Stimulated activated CD4-positive, alpha-beta T cell treated with anti-CD3 and anti-CD28 coated beads, Interleukin-15, amount 100 ng/mL, for 24 hours (primary cell): ENCODE data around the gene WNT8A.

Experiments used
- DNase-seq: peaks from one replicate; pipeline ENCODE4 v3.0.0-alpha.2; 2020

Gene WNT8A

DNA sequence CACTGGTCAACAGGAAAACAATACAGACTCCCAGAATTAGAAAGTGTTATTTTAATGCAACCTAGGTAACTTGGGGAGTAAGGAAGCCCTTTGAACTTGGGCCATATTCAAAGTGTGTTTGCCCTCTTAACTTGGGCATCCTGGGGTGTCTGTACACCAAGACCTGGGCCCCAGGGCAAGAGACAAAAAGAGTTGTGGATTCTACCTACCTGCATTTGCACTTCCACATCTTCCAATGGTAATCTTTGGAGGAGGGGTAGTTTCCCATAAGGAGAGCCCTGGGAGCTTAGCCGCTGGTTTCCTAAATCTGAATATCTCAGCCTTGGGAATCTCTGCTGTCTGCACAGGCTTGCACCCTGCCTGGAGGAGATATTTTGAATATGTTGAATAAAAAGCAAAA, 8.5 kb downstream of the WNT8A start:
- DNase-seq = no peak

DNA sequence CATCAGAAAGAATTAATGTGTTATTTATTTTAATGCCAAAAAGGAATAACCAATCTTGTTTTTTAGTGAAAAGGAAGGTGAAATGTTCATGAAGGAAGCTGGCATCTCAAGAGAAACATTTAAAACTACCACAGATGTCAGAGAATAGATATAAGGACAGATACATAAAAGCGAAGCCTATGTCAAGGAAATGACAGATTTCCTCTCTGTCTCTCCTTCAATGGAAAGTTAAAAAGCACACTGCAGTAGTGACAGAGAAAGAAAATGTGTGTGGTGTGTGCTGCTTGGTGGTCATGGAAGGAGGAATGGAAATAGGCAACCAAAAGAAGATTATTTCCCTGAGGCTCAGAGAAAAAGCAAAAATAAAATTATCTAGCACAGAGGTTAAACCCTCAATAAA, 9.2 kb downstream of the WNT8A start:
- DNase-seq = no peak

DNA sequence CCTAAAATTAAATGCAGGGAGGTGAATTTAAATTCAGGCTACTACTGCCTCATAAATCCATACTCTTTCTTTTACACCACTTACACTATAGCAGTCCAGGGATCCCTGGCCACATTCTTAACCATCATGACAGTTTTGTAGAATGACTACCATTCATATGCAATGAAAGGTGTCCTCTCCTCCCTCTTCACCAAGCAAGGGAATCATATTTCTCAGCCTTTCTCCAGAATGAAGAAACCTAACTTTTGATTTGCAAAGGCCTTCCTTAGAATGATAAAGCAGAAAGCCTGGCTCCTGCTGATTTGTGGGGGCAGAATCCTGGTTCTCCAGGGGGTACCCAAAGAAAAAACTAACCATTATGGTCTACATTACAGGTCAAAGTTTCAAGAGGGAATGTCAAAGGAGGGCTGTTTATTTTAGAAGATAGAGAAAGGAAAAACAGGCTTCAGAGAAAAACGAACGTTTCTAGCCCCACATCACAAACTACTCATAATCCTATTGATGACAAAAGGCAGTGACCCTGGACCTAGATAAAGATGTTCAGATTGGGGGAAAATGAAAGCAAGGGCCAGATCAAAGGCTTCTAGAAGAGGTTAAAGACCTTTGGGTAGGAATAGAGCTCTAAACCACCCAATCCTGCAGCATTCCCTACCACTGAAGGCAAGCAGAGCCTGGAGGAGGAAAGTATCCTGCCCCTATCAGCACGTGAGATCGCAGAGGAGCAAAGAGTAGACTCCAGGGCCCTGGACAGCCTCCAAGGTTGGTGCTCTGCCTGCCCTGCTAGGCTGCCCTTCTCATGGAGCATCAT, 11.5 kb downstream of the WNT8A start:
- no peak for DNase-seq

DNA sequence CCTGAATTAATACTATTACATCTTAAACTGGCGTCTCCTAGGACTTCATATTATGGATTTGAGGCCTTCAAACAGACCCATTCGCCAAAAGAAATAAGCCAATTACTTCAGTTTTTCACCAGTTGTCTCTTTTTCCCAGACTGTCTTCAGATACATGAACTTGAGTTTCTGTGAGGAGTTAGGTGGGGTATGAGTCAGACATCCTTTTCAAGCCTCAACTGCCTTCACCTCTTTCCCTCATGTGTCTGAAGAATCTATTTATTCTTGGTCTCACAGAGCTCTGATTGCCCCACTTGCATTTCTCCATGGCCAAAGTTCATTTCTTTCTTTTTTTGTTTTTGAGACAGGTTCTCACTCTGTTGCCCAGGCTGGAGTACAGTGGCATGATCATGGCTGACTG, 12.5 kb downstream of the WNT8A start:
- no peak for DNase-seq

DNA sequence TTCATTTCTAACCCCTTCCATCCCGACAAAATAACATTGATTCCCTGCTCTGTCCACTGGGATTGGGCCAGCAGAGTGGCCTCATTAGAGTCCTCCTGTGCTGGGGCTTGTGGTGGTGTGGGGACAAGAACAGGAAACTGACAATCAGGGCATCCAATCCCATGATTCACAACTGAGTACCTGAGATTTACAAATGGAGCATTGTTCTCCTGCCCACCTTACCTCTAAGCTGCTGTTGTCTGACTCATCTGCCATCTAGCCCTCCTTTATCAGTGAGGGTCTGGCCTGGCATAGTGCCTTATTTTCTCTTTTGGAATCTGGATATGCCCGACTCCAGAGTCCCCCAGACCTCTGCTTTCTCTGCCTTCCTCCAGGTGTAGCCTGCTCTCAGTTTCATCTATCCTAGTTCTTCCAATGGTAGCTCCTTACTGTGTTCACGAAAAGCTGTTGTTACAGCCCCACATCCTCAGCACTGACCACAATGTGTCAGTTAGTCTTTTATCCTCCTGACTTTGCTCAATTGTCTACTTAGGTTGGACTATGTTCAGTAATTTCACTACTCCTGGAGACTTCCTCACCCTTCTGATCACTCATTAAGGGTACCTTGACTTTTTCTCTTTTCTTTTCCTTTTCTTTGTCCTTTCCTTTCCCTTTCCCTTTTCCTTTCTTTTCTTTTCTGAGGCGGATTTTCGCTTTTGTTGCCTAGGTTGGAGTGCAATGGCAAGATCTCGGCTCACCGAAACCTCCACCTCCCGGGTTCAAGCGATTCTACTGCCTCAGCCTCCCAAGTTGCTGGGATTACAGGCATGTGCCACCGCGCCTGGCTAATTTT, 13.4 kb downstream of the WNT8A start:
- no peak for DNase-seq

DNA sequence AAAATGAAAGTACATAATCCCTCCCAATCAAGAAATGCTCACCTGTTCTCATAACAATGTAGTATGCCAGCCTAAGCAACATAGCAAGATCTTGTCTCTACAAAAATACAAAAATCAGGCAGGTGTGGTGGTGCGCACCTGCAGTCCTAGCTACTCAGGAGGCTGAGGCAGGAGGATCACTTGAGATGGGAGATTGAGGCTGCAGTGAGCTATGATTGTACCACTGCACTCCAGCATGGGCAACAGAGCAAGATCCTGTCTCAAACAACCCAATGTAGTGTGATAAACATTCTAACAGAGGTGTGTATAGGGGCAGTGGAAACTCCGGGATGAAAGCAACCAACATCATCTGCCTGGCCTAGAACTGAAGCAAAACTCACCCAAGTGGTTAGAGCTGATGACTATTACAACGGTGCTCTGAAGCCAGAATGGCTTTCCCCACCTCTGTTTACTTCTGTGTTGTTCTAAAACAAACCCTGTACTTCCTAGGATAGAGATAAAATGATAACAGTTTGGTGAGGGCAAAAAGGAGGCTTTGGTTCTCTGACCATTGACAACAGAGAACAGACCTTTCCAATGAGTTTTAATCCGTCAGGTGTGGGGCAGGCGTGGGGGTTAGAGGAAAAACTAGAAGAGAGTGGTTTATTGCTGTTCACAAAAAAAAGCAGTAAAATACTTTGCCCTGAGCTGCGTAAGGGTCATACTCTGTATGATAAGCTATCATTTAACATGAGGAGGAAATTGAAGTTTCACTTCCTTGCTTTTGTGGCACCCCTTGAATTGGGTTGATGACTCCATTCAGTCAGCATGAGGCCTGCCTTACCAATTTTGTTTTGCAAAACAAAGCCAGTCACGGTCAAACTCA, 18.9 kb downstream of the WNT8A start:
- no peak for DNase-seq

DNA sequence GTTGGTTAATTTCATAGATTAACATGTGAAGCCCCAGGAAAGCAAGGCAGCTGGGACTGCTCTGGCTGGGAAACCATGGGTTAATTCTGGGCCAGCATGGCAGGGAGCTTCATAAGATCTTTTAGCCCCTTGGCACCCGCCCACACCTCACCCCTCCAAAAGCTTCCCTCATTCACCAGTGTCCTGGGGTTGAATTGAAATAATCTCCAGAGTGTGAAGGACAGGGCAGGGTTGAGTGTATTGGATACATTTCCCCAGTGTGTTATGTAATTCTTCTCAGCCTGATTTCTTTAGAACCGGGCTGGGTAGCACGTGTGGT, 19.4 kb downstream of the WNT8A start:
- DNase-seq = no peak

DNA sequence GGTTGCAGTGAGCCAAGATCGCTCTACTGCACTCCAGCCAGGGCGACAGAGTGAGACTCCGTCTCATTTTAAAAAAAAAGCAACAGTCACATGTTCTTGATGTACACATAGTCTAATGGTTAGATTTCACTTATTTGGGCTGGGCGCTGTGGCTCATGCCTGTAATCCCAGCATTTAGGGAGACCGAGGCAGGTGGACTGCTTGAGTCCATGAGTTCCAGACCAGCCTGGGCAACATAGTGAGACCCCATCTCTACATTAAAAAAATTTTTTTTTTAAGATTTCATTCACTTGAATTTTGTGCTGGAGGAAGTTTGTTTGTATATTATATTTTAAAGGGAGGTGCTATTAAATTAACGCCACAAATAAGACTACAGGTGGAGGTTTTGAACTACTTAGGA, 21.9 kb downstream of the WNT8A start:
- DNase-seq = no peak

DNA sequence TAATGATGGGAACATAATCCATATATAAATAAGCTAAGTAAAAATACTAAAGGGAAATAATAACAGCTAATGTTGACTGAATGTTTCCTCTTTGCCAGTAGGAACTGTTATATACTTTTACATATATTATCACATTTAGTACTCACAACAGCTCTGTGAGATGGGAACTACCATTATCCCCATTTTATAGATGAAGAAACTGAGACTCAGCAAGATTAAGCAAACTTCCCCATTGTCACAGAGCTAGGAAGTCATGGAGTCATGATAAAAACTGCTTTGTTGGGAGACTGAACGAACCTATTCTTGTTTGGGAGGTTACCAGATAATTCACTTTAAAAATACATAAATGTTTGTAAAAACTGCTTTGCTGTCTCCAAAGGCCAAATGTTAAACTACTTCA, 23.4 kb downstream of the WNT8A start:
- no peak for DNase-seq

DNA sequence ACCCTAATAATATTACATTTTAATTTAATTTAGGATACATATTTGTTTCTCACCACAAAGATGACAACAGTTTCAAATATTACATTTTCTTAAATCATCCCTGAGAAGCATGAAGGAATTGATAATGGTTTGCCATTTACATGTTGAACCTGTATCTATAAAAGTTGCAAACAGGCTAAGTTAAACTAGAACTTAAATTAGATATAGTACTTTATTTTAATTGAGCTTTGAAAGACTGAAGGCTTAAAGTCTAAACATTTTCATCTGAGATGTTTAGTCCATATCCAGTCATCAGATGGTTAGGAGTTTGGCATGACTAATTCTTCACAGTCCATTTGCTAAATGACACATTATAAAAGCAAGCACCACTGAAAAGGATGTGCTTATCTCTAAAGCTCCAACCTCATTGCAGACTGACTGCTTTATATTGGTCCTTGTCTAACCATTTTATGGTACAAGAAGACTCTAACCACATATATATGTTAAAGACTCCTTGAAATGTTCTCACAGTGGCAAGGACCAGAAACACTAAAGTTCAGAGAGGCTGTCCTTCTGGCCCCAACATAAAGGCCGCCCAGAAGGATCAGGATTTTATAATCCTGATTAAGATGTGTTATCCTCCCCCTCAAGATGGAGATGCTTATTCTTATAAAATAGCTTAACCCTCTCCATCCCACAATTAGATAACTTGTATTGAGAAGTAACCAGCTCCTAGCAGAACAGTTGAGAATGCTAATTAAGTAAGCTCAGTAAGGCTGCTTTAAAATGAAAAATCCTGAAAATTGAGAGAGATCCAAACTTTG, 25.8 kb downstream of the WNT8A start:
- DNase-seq = no peak

DNA sequence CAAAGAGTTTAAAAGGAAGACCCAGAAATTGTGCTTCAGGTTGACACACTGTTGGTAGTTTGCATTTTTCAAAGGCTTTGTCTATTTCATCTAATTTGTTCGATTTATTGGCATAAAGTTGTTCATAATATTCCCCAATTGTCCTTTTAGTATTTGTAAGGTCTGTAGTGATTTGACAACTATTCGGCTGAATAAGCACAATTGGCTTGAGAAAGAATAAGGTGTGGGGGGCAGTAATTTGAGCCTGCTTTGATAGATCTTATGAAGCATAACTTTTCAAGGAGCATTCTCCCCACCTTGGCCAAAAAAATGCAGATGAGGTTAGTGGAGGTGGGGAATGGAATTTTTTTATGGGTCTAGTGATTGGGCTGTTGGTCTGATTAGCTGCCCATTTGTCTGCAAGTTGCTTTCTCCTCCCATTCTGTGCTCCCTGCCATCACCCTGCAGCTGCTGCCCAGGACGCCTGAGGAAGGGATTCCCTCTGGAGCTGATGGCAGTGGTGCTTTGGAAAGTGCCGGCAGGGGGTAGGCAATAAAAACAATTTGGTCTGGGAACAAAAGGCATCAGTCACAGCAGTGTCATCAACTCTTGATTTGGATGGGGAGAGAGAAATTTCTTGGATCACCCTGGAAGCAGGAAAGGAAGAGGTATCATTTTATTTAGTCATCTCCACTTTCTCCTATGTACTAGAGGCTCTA, 26.6 kb downstream of the WNT8A start:
- no peak for DNase-seq

DNA sequence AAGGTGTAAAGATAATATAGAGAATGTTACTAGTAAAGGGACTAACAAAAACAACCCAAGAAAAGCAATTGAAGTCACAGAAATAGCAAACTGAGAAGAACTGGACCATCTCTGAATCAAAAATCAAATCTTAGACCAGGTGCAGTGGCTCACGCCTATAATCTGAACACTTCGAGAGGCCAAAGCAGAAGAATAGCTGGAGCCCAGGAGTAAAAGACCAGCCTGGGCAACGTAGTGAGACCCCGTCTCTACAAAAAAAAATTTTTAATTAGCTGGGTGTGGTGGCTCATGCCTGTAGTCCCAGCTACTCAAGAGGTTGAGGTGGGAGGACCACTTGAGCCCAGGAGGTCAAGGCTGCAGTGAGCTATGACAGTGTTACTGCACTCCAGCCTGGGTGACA, 27.3 kb downstream of the WNT8A start:
- no peak for DNase-seq

DNA sequence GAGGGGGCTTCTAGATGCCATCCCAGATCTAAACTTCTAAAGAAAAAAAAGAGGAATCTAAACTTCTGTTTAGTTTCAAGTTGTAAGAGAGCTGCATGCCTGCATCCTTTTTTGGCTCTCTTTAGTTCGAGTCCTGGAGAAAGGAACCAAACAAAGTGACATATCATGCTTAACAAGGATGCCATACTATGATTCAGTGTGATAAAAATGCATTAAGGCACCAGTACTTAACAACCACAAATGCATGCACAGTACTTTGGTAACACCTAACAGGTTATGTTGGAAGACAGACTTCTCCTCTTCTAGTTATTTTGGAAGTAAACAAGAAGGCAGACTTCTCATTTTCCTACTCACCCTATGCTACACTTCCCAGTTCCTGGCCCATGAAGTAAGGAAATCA, 28.1 kb downstream of the WNT8A start:
- no peak for DNase-seq

DNA sequence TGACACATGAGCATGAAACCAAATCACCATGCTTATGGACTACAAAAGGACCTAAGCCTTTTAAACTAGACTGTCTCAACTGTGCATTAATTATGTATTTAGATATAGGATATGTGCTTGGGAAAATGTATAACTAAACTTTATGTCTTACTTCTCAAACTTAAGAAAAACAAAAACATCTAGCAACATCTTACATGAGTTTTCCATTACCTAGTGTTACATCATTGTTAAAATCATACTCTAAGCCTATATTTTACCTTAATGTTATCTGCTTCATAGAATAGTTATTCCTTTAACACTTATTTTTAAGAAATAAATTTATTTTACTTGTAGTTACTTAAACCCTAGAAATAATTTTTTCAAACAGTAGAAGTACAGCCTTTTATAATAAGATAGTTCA, 31.4 kb downstream of the WNT8A start:
- DNase-seq = no peak

DNA sequence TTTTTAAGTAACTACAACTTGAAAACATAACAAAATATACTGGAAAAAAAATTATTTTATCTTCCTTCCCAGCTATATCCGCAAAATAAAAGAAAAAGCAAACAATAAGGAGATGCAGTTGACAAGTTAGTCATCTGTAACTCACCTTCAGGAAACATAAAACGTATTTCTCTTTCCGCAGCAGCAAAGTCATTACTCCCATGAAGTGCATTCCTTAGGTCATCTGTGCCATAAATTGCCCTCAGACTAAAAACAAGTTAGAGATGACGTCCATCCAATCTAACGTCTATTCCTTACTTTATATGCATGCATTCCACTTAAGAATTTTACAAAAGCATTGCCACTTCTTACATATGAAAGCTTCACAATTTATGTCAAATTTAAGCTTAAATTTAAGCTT, 44.5 kb downstream of the WNT8A start:
- no peak for DNase-seq

DNA sequence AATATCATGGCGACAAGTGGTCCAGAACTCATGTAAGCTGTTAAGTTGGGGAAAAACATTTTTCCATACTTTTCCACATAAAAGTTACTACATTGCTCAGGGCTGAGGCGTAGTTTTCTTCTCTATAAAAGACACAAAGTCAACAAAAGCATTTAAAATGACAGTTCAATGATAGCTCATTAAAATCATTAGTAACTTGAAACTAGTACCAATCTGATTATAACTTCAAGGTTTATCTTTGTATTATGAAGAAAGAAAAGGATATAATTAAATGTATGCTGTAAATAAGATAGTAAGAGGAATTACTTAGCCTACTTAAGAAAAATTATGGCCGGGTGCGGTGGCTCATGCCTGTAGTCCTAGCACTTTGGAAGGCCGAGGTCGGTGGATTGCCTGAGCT, 45.5 kb downstream of the WNT8A start:
- DNase-seq = no peak

DNA sequence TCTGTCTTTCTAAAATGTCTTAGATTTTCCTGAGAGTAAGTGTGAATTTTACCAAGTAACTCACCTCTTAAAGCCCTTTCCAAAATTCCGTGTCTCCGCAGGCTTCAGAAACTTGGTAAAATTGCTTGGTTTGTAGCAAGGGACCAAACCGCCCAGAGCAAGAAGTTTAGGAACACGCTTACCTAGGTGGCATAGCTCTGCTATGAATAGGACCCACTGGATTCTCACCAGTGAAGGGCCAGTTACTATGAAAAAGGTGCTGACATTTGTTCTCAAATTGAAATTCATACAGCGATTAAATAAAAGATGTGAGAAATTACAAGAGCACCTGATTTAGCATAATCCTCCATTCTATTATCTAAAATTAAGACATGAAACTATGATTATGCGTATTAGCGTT, 48.7 kb downstream of the WNT8A start:
- DNase-seq = no peak

DNA sequence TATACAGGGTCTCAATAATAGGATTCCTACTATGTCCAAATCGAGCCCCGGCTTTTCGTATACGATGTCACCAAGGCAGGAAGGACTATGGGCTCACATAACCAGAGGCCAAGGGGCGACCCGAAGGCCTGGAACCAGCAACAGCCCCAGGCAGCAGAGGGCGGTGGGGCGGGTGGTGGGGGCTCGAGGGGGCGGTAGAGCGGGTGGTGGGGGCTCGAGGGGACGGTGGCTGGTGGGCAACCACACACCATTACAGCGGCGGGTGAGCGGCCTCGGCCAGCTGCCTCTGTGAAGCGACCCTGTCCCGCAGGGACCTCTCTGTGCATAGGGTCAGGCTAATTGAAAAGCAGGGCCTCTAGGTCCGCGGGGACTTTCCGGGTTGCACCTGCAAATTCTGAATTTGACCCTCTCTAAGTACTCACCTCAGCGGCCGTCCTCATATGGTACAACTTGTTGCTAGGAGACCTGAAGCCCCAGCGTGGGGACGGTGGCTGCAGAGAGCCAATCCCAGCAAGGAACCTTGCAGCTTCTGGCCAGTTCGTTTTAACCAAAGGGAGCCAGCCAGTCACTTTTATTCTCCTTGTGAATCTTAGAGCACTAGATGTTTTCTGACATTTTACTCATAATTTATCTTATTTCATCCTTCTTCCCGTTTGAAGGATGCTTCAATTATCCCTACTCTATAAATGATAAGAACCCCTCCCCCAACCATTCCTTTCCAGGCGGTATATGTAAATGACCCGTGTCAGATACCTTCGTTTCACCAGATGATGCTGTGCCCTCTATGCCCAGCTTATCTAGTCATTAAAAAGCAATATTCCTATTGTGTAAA, 55.3 kb downstream of the WNT8A start, which contains the start of gene NME5:
Gene NME5, minus strand, starts transcription at position 480 of the 832 bp plus-strand sequence. CDS start 648 bp downstream, outside the sequence.
- DNase-seq = peak; percentile 18

DNA sequence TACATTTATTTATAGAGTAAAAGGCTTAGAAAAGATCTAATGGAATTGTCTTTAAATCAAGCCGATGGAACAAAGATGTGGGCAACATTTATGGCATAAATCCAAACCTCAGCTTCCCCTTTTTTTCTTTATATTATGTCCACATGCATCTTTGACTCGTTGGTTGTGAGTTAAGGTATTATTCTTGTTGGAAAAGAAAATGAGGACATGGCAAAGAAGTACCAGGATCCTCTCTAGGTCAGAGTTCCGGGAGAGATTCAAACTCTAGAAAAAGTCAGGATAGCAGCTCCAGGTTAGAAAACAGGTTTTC, 55.9 kb downstream of the WNT8A start:
- no peak for DNase-seq

DNA sequence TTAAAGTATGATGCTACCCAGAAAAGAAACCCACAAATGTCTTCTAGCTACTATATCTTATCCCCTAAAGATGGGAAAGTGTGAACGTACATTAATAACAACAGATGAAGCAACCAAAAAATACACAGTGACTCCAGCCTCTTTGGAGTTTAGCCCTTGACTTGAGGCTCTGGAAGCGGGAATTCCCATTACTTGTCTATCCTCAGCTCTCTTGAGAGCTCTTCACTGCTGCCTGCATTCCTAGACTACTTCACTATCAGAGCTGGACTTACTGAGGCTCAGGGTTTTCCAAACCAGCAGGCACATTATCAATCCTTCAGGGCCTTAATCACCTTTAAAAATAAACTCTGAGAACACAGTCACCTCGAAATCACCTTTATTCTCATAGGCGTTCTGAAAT, 56.4 kb downstream of the WNT8A start:
- DNase-seq = no peak
